SU-DHL-6 (cell line): ENCODE data around the gene SPTBN5.

Source experiments
- H2AFZ ChIP-seq: fragments of 200-600 bp; sonication (generic); 2 replicates; pipeline ENCODE4 v1.6.1; 2014; ENCODE audit warnings: low read depth, mild to moderate bottlenecking, moderate library complexity, mixed read lengths, antibody characterized with exemption, low read length; ENCODE audit not compliant: severe bottlenecking
- H3F3A ChIP-seq: fragments of 200-600 bp; shearing (Covaris generic); 2 replicates; pipeline ENCODE4 v1.6.0; 2016; ENCODE audit warnings: antibody characterized with exemption, mild to moderate bottlenecking; ENCODE audit not compliant: insufficient read depth
- H3K27ac ChIP-seq: fragments of 200-600 bp; sonication (generic); 2 replicates; pipeline ENCODE4 v1.5.1; 2016; ENCODE audit warnings: low read depth, mild to moderate bottlenecking, low read length, moderate library complexity, mixed read lengths
- H3K27me3 ChIP-seq: fragments of 200-600 bp; sonication (generic), shearing (Covaris generic); 2 replicates; pipeline ENCODE4 v1.6.0; 2014; ENCODE audit warnings: mild to moderate bottlenecking, low read length
- H3K36me3 ChIP-seq: fragments of 200-600 bp; sonication (generic); 2 replicates; pipeline ENCODE4 v1.6.1; 2014; ENCODE audit warnings: mild to moderate bottlenecking, low read length, mixed read lengths
- H3K4me2 ChIP-seq: fragments of 300-600, 200-600 bp; shearing (Covaris generic), sonication (generic); 2 replicates; pipeline ENCODE4 v1.6.0; 2014; ENCODE audit warnings: low read length, low read depth, mild to moderate bottlenecking; ENCODE audit not compliant: poor library complexity, severe bottlenecking
- H3K4me3 ChIP-seq: fragments of 200-600 bp; sonication (generic); 2 replicates; pipeline ENCODE4 v1.5.1; 2014; ENCODE audit warnings: antibody characterized with exemption, low read length, mild to moderate bottlenecking, mixed read lengths; ENCODE audit not compliant: insufficient read depth, poor library complexity, severe bottlenecking
- H3K79me2 ChIP-seq: fragments of 200-600 bp; sonication (generic); 2 replicates; pipeline ENCODE4 v1.6.1; 2014; ENCODE audit warnings: mild to moderate bottlenecking, low read length, moderate library complexity; ENCODE audit not compliant: insufficient read depth
- H3K9ac ChIP-seq: fragments of 200-600 bp; sonication (generic); 2 replicates; pipeline ENCODE4 v1.7.0; 2014; ENCODE audit warnings: mild to moderate bottlenecking, low read length
- H3K9me2 ChIP-seq: fragments of 200-600 bp; sonication (generic); replicated peaks from 2 replicates; pipeline ENCODE4 v1.6.1; 2014; ENCODE audit warnings: low read length; ENCODE audit not compliant: insufficient read depth
- H3K9me3 ChIP-seq: fragments of 200-600 bp; sonication (generic); 2 replicates; pipeline ENCODE4 v1.6.1; 2014; ENCODE audit warnings: low read length, mixed read lengths; ENCODE audit not compliant: insufficient read depth
- H4K20me1 ChIP-seq: fragments of 200-600 bp; sonication (generic); 2 replicates; pipeline ENCODE4 v1.6.1; 2014; ENCODE audit warnings: low read depth, mild to moderate bottlenecking, antibody characterized with exemption, low read length, moderate library complexity, mixed read lengths
- EZH2phosphoT487 ChIP-seq: fragments of 200-600 bp; sonication (generic), shearing (Covaris generic); conservative IDR thresholded peaks from 2 replicates; pipeline ENCODE4 v1.6.1; 2018; ENCODE audit warnings: mild to moderate bottlenecking, antibody characterized with exemption, low read length, moderate library complexity, mixed read lengths
- TF ChIP-seq, protein P1 (sequence below): fragments of 200-600 bp; sonication (generic); IDR thresholded peaks from one replicate; pipeline ENCODE4 v1.5.1; 2017; ENCODE audit warnings: antibody characterized with exemption, mild to moderate bottlenecking, low read length, moderate library complexity; ENCODE audit not compliant: insufficient read depth, poor library complexity, severe bottlenecking

Gene SPTBN5

GRCh38 chr15:41804916-41805666 is 88.8 kb downstream of the SPTBN5 start:
- no peak overlapping the region for H2AFZ ChIP-seq
- H3K27me3 ChIP-seq = no peaks in the 10 kb centered on the region
- TF ChIP-seq, protein P1, sequence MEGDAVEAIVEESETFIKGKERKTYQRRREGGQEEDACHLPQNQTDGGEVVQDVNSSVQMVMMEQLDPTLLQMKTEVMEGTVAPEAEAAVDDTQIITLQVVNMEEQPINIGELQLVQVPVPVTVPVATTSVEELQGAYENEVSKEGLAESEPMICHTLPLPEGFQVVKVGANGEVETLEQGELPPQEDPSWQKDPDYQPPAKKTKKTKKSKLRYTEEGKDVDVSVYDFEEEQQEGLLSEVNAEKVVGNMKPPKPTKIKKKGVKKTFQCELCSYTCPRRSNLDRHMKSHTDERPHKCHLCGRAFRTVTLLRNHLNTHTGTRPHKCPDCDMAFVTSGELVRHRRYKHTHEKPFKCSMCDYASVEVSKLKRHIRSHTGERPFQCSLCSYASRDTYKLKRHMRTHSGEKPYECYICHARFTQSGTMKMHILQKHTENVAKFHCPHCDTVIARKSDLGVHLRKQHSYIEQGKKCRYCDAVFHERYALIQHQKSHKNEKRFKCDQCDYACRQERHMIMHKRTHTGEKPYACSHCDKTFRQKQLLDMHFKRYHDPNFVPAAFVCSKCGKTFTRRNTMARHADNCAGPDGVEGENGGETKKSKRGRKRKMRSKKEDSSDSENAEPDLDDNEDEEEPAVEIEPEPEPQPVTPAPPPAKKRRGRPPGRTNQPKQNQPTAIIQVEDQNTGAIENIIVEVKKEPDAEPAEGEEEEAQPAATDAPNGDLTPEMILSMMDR = no peak
- no peak for TF ChIP-seq EZH2phosphoT487
- 0 out of 2 replicates have a peak, but pooled peaks cover 4% of the 10 kb centered on the region for H3K36me3 ChIP-seq
- H3K4me3 ChIP-seq = no peak overlapping the region
- H3F3A ChIP-seq = no peaks in the 10 kb centered on the region
- H3K4me2 ChIP-seq = no peak overlapping the region
- H3K9me3 ChIP-seq = no peaks in the 10 kb centered on the region; the same call in 1 of the 2 replicates
- H3K9ac ChIP-seq = no peak overlapping the region
- H3K79me2 ChIP-seq = no peaks in the 10 kb centered on the region
- H4K20me1 ChIP-seq = no peaks in the 10 kb centered on the region
- H3K27ac ChIP-seq = no peak overlapping the region
- no peaks in the 10 kb centered on the region for H3K9me2 ChIP-seq

DNA sequence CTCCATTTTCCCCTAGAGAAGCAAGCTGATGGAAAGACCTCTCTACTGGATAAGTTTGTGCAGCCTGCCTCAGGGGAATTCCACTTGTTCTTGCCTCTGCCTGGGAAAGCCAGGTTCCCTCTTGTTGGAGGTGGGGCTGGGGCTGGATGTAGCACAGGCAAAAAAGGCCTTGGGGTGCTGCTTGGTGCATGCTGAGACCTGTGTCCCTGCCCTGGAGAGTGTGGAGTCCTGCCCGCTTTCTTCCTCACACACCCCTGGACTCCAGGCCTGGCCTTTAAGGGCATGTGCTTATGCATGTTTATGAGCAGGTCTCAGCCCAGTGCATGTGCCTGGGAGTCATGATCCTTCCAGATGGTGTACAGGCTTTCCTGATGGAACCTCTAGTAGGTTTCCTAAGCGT is 89.5 kb downstream of the SPTBN5 start:
- Histone ChIP-seq H3K9me3 (no peaks in the 10 kb centered on the region; the same call in 1 of the 2 replicates), H3K4me3 (no peak overlapping the region), H3K27ac (no peak overlapping the region), H2AFZ (no peak overlapping the region), H3K4me2 (no peak overlapping the region), H3K9me2 (no peaks in the 10 kb centered on the region), H3K9ac (no peak overlapping the region), H3K27me3 (no peaks in the 10 kb centered on the region), H4K20me1 (no peaks in the 10 kb centered on the region), H3F3A (no peaks in the 10 kb centered on the region), H3K36me3 (0 out of 2 replicates have a peak, but pooled peaks cover 4% of the 10 kb centered on the region), H3K79me2 (no peaks in the 10 kb centered on the region)
- no peak for TF ChIP-seq EZH2phosphoT487
- TF ChIP-seq, protein P1 = no peak

DNA sequence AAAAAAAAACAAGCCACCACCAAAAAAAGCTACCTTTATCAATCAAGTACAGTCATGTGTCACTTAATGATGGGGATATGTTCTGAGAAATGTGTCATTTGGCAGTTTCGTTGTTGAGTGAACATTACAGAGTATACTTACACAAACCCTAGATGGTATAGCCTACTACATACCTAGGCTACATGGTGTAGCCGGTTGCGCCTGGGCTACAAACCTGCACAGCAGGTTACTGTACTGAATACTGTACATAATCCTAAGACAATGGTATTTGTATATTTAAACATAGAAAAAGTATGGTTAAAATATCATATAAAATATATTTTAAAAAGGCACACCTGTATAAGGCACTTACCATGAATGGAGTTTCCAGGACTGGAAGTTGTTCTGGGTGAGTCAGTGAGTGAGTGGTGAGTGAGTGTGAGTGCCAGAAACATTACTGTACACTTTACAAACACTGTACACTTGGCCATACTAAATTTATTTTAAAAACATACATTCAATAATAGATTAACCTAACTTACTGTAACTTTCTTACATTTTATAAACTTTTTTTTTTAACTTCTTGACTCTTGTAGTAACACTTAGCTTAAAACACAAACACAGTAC is 91.9 kb downstream of the SPTBN5 start:
- Histone ChIP-seq H3F3A (no peaks in the 10 kb centered on the region), H3K27me3 (no peaks in the 10 kb centered on the region), H3K9me3 (no peaks in the 10 kb centered on the region; the same call in 1 of the 2 replicates), H3K36me3 (0 out of 2 replicates have a peak, but pooled peaks cover 4% of the 10 kb centered on the region), H3K9ac (no peak overlapping the region), H3K27ac (no peak overlapping the region), H3K4me2 (no peak overlapping the region), H3K79me2 (no peaks in the 10 kb centered on the region), H4K20me1 (no peaks in the 10 kb centered on the region), H3K9me2 (no peaks in the 10 kb centered on the region), H2AFZ (no peak overlapping the region), H3K4me3 (no peak overlapping the region)
- no peak for TF ChIP-seq EZH2phosphoT487
- TF ChIP-seq, protein P1 = no peak
